NB4 (cell line): Measurements from ENCODE around the gene GRM1.

Experiments used
- DNase-seq: peaks from one replicate; pipeline ENCODE4 v3.0.0; 2010; ENCODE audit warnings: low read depth
- H3K4me3 ChIP-seq: one replicate; pipeline ENCODE4 v1.5.1; 2011; ENCODE audit warnings: mild to moderate bottlenecking, low read depth, low read length, moderate library complexity
- MYC ChIP-seq: IDR thresholded peaks from 2 replicates; pipeline ENCODE4 v1.6.1; 2011; ENCODE audit warnings: low read depth, low read length
- POLR2A ChIP-seq: IDR thresholded peaks from 2 replicates; pipeline ENCODE4 v1.6.1; 2011; ENCODE audit warnings: mild to moderate bottlenecking; ENCODE audit not compliant: insufficient read length; ENCODE audit errors: extremely low read depth
- TF ChIP-seq, protein P1 (sequence below): IDR thresholded peaks from 2 replicates; pipeline ENCODE4 v1.6.1; 2011; ENCODE audit warnings: low read depth, low read length
- TF ChIP-seq, protein P2 (sequence below): IDR thresholded peaks from one replicate; pipeline ENCODE4 v1.5.1; 2012; ENCODE audit warnings: low read depth, low read length

Gene GRM1

DNA sequence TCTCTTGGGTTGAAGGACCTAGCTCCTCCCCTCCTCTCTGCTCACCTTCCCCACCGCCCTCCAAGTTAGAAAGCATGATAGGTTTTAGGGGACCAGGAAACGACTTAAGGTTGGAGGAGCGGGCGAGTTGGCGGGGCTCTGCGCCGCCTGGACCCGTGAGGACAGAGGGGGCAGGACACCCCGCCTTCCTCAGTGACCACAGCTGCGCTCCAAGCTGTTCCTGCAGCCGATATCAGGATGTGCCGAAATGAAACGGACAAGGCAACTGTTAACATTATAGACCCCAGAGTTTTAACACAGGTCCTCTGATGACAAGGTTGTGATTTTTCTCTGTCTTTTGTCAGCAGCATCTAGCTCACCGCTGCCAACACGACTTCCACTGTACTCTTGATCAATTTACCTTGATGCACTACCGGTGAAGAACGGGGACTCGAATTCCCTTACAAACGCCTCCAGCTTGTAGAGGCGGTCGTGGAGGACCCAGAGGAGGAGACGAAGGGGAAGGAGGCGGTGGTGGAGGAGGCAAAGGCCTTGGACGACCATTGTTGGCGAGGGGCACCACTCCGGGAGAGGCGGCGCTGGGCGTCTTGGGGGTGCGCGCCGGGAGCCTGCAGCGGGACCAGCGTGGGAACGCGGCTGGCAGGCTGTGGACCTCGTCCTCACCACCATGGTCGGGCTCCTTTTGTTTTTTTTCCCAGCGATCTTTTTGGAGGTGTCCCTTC is at the start of gene GRM1:
Gene GRM1, plus strand, starts transcription at position 212 of the 722 bp plus-strand sequence. Its CDS starts 456 bp downstream, at position 668.
- no peak for DNase-seq
- H3K4me3 ChIP-seq, result no peak within 1 kb of the TSS
- TF ChIP-seq, protein P1, sequence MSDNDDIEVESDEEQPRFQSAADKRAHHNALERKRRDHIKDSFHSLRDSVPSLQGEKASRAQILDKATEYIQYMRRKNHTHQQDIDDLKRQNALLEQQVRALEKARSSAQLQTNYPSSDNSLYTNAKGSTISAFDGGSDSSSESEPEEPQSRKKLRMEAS, result no peak
- TF ChIP-seq, protein P2, sequence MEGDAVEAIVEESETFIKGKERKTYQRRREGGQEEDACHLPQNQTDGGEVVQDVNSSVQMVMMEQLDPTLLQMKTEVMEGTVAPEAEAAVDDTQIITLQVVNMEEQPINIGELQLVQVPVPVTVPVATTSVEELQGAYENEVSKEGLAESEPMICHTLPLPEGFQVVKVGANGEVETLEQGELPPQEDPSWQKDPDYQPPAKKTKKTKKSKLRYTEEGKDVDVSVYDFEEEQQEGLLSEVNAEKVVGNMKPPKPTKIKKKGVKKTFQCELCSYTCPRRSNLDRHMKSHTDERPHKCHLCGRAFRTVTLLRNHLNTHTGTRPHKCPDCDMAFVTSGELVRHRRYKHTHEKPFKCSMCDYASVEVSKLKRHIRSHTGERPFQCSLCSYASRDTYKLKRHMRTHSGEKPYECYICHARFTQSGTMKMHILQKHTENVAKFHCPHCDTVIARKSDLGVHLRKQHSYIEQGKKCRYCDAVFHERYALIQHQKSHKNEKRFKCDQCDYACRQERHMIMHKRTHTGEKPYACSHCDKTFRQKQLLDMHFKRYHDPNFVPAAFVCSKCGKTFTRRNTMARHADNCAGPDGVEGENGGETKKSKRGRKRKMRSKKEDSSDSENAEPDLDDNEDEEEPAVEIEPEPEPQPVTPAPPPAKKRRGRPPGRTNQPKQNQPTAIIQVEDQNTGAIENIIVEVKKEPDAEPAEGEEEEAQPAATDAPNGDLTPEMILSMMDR, result no peak
- TF ChIP-seq POLR2A, result no peak
- TF ChIP-seq MYC, result no peak

DNA sequence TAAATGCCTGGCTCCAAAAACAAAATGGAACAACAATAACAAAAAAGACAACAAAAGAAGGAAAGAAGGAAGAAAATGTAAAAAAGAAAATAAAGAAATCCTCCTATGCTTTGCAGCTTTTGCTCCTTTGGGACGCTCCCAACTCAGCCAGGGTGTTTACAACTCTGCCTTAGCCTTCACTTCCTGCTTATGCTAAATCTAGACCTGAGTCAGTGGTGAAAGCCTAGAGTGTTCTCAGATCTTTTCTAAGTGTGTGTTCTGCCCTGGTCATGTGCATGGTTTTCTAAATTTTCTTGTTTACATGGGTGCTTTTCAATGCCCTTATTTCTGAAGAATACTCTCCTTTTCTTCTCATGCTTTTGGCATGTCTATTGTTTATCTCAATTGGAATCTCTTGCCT is 19.5 kb upstream of the GRM1 start:
- H3K4me3 ChIP-seq, result no peak overlapping the region
- no peak for DNase-seq
- TF ChIP-seq, protein P1, result no peak
- no peak for TF ChIP-seq POLR2A
- TF ChIP-seq, protein P2, result no peak
- TF ChIP-seq MYC, result no peak

DNA sequence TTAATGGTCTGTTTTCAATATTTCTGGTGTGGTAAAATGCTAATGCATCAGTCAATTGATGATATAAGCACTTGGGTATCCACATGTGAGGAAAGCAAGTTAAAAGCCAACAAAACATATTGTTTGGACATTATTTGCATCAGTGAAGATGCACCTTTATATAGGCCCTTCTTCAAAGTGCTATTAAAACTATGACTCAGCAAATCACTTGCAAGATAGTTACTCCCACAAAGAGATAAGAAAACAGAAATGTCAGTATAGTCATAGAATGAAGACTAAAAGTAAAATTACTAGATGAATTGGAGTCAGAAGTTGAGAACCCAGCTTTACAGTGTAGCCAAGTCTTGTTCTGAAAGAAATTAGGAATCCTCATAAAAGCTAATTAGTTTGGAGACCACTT is 14.6 kb upstream of the GRM1 start:
- H3K4me3 ChIP-seq, result no peak overlapping the region
- TF ChIP-seq, protein P2, result no peak
- TF ChIP-seq, protein P1, result no peak
- TF ChIP-seq POLR2A (no peak), MYC (no peak)
- DNase-seq, result no peak

DNA sequence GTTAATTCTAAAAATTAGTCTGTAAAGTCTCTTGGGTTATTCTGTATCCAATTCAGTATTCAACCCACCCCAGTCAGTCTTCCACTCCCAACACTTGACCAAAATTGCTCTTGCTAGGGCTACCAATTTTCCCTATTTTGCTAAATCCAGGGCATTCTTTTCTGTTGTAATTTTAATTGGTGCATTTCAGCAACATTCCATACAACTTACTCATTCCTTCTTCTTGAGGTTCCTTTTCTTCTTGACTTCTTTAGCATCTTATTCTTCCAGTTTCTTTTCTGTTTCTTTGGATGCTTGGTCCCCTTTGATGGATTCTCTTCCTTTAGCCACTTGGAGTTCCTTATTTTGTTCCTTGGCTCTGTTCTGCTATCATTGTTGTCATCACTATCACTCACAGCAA is 11.2 kb upstream of the GRM1 start:
- TF ChIP-seq, protein P2, result no peak
- TF ChIP-seq POLR2A (no peak), MYC (no peak)
- TF ChIP-seq, protein P1, result no peak
- no peak overlapping the region for H3K4me3 ChIP-seq
- DNase-seq, result no peak

DNA sequence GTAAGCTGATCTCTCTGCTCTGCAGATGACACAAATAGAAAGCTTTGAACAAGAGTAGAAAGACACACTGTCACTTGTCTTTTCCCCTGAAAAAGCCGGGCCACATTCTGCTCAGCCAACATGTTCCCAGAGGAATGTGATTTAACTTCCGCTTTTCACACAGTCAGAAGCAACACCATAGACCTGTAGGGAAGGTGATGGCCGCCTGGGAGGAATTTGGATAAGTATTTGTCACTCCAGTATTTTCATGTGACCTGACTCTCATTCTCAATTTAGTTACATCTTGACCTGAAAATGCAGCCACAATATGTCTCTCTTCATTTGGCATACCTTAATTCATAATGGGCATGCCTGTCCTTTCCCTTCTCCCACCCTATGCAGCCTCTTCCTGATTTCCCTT is 2.0 kb upstream of the GRM1 start:
- no peak for DNase-seq
- TF ChIP-seq, protein P2, result no peak
- TF ChIP-seq POLR2A (no peak), MYC (no peak)
- TF ChIP-seq, protein P1, result no peak
- H3K4me3 ChIP-seq, result no peak overlapping the region
